T-helper 2 cell (primary cell): ENCODE data around the gene SYCP2L.
"Not testable (repeated sequence)": the region's sequence is repeated elsewhere in the genome, so short reads cannot be mapped to it uniquely, and the experiment has no call there.

Experiments
- DNase-seq, 5 experiments: peaks; one replicate each; pipeline versions ENCODE4 v3.0.0 to v3.0.0-alpha.2; 2012 to 2022

Gene SYCP2L

GRCh38 chr6:10957414-10957886, 70.6 kb downstream of the SYCP2L start:
- DNase-seq = no peak

DNA sequence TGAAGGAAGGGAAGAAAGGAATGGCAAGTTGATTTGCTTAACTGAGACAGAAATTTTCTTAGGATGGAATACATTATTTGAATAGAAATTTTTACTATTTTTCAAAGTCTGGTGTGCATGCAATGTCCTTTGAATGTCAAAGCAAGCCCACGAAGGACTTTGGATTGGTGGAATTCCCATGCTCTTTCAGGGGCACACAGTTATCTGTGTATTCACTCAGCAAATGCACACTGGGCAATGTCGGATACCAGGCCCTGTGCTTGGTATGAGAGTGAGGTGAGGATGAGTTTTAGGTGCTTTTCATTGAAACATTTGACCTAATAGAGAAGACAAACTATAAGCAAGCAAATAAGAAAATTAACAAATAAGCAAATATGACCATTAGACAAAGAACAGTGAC, 73.3 kb downstream of the SYCP2L start:
- DNase-seq = no peak

DNA sequence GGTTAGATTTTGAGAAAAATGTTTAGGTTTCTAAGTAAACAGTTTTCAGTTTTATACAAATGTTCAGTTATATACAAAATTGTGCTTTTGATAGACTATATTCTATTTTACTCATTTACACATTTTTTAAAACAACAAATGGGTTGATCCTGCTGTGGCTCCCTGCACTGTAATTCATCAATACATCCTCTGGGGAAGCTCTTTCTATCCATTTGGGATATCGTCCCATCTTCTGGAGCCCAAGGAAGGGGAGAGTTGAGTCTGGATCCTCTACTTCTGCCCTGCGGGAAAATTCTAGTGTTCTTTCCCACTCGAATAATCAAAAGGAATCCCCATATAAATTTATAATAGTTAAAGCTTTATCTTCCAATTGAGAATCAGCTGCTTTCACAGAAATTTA, 75.0 kb downstream of the SYCP2L start:
- DNase-seq = no peak

GRCh38 chr6:10962673-10963072, 75.8 kb downstream of the SYCP2L start:
- no peak for DNase-seq

GRCh38 chr6:10963113-10963512, 76.3 kb downstream of the SYCP2L start:
- no peak for DNase-seq

DNA sequence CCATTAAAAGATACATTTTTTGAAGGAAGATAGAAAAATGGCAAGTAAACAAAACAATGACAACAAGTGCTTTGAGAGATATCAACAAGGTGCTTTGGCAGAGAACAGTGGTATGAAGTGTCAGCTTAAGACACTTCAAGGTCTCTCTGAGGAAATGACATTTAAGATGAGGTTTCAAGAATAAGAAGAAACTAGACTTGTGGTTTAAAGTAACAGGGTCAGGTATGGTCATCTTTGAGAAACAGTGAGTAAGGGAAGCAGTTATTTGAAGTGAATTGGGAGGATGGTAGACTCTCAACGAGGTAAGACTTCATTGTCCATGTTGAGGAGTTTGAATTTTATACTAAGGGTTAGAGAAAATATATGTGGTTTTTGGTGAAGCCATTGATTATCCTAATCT, 77.8 kb downstream of the SYCP2L start:
- DNase-seq = no peak

GRCh38 chr6:10968776-10969175, 81.9 kb downstream of the SYCP2L start:
- DNase-seq = no peak

DNA sequence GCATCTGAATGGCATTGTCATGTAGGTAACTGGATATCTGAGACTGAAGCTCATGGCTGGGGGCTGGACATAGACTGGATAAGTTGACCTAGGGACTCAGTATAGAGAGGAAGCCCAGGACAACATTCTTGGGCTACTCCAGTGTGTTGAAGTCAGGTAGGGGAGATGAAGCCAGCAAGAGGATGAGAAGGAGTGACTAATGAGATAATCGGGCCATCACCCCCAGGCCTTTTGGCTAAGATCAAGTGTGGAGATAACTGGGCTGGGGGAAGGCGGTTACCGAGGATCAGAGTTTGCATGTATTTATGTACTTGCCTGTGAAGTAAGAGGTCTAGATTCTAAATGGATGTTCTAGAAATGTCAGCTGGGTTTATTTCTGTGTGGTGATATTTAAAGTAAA, 83.9 kb downstream of the SYCP2L start:
- DNase-seq = no peak

DNA sequence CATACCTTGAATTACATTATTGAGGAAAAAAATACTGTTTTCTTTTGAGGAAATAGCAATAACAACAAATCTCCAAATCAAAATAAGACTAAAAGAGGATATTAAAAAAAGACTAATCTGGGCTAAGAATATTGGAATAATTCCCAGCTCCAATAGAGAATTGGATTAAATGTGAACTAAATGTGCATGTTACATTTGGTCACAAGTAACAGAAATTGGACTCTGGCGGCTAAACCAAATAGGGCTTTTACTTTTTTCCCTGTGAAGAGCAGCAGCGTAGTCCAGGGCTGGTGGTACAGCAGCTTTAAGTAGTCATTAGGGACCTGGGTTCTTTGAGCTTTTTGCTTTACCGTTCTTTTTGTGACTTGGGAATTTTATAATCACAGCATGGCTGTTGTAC, 85.3 kb downstream of the SYCP2L start:
- DNase-seq = no peak

DNA sequence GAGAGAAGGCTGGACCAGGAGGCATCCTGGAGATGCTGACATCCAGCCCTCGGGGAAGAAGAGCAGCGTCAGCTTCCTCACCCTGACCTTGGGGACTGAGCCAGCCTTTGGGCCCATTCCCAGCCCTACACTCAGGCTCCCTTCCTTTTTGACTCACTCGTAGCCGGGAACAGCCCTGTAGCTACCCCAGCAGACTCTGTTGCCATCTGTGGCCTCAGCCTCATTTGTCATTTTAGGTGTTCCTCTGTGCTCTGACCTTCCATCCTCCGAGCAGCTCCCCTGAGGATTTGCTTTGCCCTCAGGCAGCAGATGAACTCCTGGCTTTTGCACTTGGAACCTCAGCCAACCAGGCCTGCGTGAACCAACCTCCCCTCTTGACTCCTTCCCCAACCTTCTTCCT, 89.7 kb downstream of the SYCP2L start:
- no peak for DNase-seq

DNA sequence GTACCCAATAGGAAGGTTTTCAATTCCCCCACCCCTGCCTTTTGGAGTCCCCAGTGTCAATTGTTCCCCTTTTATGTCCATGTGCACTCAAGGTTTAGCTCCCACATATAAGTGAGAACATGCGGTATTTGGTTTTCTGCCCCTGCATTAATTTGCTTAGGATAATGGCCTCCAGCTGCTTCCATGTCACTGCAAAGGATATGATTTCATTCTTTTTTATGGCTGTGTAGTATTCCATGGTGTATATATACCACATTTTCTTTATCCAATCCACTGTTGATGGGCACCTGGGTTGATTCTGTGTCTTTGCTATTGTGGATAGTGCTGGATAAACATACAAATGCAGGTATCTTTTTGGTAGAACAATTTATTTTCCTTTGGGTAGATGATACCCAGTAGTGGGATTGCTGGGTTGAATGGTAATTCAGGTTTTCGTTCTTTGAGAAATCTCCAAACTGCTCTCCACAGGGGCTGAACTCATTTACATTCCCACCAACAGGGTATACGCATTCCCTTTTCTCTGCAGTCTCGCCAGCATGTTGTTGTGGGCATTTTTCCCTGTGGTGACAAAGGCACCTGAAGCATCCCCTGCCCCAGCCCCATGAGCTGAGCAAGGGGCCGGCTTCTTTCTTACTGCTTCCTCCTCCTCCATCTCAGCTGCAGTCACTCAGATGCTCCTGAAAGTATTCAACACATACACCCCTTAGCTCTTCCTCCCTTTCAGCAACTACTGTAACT, 90.5 kb downstream of the SYCP2L start:
- no peak for DNase-seq

GRCh38 chr6:10979603-10980002, 92.8 kb downstream of the SYCP2L start:
- no peak for DNase-seq

DNA sequence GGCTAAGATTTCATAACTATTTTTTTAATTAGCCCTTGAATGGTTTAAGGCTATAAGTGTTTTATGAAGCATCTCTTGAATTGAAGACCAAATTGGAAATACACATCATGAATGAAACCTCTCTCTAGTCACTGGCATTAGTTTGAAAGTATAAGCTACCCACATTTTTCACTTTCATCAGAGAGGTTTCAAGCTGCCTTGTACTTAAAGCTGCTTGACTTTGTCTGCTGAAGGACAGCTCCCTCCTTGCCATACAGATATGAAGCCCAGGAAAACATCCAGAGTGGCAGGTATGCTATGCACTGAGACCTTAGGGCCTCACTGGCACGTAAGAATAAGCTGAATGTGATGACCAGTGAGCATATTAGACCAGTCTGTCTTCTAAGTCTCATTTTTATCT, 94.6 kb downstream of the SYCP2L start:
- no peak for DNase-seq

DNA sequence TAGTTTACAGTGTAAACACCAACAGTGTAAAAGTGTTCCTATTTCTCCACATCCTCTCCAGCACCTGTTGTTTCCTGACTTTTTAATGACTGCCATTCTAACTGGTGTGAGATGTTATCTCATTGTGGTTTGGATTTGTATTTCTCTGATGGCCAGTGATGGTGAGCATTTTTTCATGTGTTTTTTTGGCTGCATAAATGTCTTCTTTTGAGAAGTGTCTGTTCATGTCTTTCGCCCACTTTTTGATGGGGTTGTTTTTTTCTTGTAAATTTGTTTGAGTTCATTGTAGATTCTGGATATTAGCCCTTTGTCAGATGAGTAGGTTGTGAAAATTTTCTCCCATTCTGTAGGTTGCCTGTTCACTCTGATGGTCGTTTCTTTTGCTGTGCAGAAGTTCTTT, 98.1 kb downstream of the SYCP2L start:
- DNase-seq = not testable (repeated sequence)

DNA sequence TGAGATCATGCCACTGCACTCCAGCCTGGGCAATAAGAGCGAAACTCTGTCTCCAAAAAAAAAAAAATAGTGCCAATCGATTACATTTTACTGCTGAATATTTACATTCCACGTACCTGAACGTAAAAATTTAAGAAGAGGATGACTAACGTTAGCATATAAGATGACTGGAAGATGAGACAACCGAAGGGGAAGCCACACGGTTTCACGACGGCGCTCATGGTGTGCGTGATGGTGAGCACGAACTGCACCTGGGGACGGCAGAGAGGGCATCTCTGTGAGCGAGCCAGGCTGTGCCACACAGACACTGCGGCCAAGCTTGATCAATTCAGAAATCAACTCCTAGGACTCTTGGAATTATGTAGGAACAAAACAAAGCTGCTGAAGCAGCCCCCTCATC, 102.7 kb downstream of the SYCP2L start:
- DNase-seq = no peak

DNA sequence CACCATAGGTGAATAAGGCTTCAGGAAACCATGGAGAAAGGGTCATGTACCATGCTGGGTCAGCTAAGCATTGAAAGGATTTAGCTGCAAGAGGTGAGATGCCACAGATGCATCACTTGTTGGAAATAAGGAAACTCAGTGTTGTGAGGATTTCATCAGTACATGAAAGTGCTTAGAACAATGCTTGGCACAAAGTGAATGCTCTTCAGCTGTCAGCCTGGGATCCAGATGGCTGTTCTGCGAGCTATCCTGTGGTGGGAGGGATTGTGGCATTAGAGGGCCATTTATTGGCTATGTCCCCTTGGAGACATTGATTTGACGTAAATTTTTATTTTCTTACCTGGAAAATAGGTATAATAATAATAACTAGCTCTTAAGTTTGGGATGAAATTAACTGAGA, 104.3 kb downstream of the SYCP2L start:
- no peak for DNase-seq

DNA sequence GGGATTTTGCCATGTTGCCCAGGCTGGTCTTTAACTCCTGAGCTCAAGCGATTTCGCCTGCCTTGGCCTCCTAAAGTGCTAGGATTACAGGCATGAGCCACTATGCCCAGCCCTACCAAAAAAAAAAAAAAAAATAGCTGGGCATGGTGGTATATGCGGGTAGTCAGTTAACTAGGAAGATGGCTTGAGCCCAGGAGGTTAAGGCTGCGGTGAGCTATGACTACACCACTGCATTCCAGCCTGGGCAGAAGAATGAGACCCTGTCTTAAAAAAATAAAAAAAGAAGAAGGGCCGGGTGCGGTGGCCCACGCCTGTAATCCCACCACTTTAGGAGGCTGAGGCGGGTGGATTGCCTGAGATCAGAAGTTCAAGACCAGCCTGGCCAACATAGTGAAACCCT, 107.0 kb downstream of the SYCP2L start:
- no peak for DNase-seq

DNA sequence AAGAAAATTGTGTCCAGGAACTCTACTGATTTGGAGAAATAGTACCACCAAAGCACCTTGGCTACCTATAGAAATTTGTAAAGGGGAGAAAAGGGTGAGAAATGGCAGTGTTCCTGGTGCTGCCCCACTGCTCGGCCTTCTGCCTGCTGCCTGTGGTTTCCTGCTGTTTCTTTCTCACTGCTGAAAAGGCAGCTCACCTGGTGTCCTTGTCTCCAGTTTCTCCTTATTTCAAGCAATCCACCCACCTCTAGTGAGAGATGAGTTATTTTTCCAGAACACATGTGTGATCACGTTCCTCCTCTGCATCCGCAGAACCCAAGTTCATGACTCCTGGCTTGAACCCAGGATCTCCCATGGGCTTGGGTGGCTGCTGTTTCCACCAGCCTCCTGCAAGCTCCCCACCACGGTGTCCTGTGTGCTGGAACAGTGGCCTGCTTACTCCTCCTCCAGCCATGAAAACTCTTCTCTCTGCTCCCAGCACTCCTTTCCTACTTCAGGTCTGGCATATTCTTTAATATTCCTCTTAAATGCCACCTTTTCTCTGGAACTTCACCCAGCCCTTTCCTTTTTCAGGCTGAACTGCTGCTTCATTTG, 108.4 kb downstream of the SYCP2L start:
- DNase-seq = no peak

DNA sequence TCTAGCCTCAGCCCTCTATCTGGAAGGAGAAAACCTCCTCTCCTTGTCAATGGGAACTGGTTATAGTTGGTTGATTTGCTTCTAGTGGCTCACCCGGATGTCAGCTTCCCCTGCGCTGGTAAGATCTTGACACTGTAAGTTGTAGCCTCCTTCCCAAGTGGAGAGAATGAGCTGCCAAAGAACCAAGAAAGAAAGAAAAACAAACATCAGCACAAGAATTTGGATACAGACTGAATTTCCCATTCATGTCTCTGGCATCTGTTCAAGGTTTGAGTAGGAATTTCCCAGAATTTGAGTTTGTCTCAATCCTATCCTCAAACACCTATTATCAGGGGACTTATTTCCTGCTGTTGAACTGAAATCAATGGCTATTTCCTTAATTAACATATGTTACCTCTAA, 113.1 kb downstream of the SYCP2L start:
- DNase-seq = no peak

DNA sequence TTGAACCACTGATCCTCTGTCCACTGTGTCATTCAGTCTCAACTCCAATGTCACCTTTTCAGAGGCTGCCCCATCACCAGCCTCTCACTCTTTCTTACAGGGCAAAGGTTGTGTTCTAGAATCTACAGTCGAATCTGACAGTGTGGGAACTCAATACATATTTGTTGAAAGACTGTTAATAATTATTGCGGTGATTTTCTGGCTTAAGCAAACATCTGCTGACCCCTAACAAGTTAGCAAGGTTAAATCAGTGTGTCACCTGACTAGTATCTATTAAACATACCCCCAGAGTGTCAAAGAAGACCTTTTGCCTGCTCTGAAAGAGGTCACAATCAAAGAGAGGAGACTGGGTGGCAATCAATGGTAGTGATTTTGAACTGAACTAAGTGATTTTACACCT, 115.3 kb downstream of the SYCP2L start:
- DNase-seq = no peak

DNA sequence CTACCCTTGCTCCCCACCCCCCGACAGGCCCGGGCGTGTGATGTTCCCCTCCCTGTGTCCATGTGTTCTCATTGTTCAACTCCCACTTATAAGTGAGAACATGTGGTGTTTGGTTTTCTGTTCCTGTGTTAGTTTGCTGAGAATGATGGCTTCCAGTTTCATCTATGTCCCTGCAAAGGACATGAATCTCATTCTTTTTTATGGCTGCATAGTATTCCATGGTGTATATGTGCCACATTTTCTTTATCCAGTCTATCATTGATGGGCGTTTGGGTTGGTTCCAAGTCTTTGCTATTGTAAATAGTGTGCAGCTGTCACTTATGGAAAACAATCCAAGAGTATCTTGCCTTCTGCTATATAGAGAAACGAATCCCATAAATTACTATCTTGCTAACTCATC, 116.4 kb downstream of the SYCP2L start:
- DNase-seq = not testable (repeated sequence)

DNA sequence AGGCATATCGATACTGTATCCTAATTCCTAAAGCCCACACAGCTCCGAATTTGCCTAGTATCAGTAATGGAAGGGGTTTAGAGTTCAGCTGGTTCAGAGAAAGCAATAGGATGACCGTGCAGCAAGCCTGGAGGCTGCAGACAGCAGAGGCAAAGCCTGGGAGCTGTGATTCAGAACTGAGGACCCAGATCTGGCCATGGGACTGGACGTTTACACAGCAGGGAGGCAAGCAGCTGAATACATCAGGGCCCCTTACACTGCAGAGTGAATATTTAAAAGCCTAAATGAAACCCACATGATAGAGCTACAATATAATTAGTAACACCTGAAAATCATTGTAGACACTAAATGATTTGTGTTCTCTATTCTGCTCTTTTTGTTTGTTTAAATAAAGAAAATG, 119.2 kb downstream of the SYCP2L start:
- DNase-seq = no peak

GRCh38 chr6:11007715-11008608, 121.1 kb downstream of the SYCP2L start:
- DNase-seq = peak in 1 of 5 experiments; percentile 19

GRCh38 chr6:11008821-11009220, 122.0 kb downstream of the SYCP2L start:
- DNase-seq = no peak
